IMR-90 (cell line): ENCODE results near the gene CHCHD1. TPM values are rescaled to one million over a fixed set of nuclear protein-coding genes. Genes with fewer than 3 reads are reported as not detected.
"Not testable (repeated sequence)": the region's sequence is repeated elsewhere in the genome, so short reads cannot be mapped to it uniquely, and the experiment has no call there.

Experiments used
- ATAC-seq: fragments of 200-7000 bp; cut with Tn5 transposase; 2 replicates; pipeline ENCODE4 v1.9.1; 2020; ENCODE audit warnings: low read depth, mild to moderate bottlenecking, moderate library complexity
- BruUV-seq: library from RNA; stranded (reverse); fragments of 400-500 nt; replicated peaks from 2 replicates; lab custom pipeline; 2021; lab: Mats Ljungman, UMichigan
- CTCF ChIA-PET: fragments of 300-600 bp; formaldehyde crosslinking; extraction: SDS; loops from one replicate; lab custom pipeline; 2021; ENCODE audit warnings: antibody characterized with exemption; lab: Yijun Ruan, JAX
- POLR2A ChIA-PET: fragments of 300-600 bp; sonication (Branson Sonifier 250); formaldehyde crosslinking; loops from one replicate; lab custom pipeline; 2022; ENCODE audit warnings: antibody characterized with exemption; ENCODE audit not compliant: unreplicated experiment; lab: Charles Lee
- DNase-seq: peaks from one replicate; pipeline ENCODE4 v3.0.0; 2013
- H2AFZ ChIP-seq: replicated peaks from 2 replicates; pipeline ENCODE3; 2013; ENCODE audit warnings: low read length, mild to moderate bottlenecking; ENCODE audit not compliant: poor library complexity
- H2AK5ac ChIP-seq: 2 replicates; pipeline ENCODE4 v1.6.1; 2013; ENCODE audit warnings: low read depth, low read length, inconsistent platforms
- H2AK9ac ChIP-seq: replicated peaks from 2 replicates; pipeline ENCODE3; 2013; ENCODE audit warnings: mild to moderate bottlenecking, low read depth, low read length, moderate library complexity; ENCODE audit not compliant: poor library complexity
- H2BK120ac ChIP-seq: 2 replicates; pipeline ENCODE4 v1.6.1; 2013; ENCODE audit warnings: low read depth, low read length, inconsistent platforms
- H2BK15ac ChIP-seq: 3 replicates; pipeline ENCODE4 v1.6.1; 2013; ENCODE audit warnings: low read depth, low read length, inconsistent platforms
- H2BK20ac ChIP-seq: 2 replicates; pipeline ENCODE4 v1.6.1; 2013; ENCODE audit warnings: low read depth, mild to moderate bottlenecking, inconsistent platforms, low read length, moderate library complexity
- H2BK5ac ChIP-seq: 2 replicates; pipeline ENCODE4 v1.6.1; 2013; ENCODE audit warnings: mild to moderate bottlenecking, low read depth, low read length, inconsistent platforms; ENCODE audit not compliant: poor library complexity, severe bottlenecking
- H3K14ac ChIP-seq: replicated peaks from 2 replicates; pipeline ENCODE4 v1.6.1; 2013; ENCODE audit warnings: low read depth, low read length, inconsistent platforms
- H3K18ac ChIP-seq: 2 replicates; pipeline ENCODE4 v1.6.1; 2013; ENCODE audit warnings: low read depth, low read length, control low read depth
- H3K23ac ChIP-seq: 2 replicates; pipeline ENCODE4 v1.6.1; 2013; ENCODE audit warnings: low read depth, low read length, inconsistent platforms
- H3K27ac ChIP-seq: 2 replicates; pipeline ENCODE4 v1.5.1; 2013; ENCODE audit warnings: mild to moderate bottlenecking, control low read depth, low read length; ENCODE audit not compliant: insufficient read depth
- H3K27me3 ChIP-seq: 2 replicates; pipeline ENCODE4 v1.6.1; 2013; ENCODE audit warnings: low read length; ENCODE audit not compliant: control insufficient read depth, insufficient read depth
- H3K36me3 ChIP-seq: 2 replicates; pipeline ENCODE4 v1.6.1; 2013; ENCODE audit warnings: low read length, mixed read lengths; ENCODE audit not compliant: control insufficient read depth, insufficient read depth
- H3K4ac ChIP-seq: 2 replicates; pipeline ENCODE4 v1.6.1; 2013; ENCODE audit warnings: low read depth, low read length, inconsistent platforms
- H3K4me1 ChIP-seq: 2 replicates; pipeline ENCODE4 v1.6.1; 2013; ENCODE audit warnings: low read length, mixed read lengths; ENCODE audit not compliant: control insufficient read depth, insufficient read depth
- H3K4me2 ChIP-seq: 2 replicates; pipeline ENCODE4 v1.6.1; 2013; ENCODE audit warnings: low read depth, mild to moderate bottlenecking, control low read depth, low read length, moderate library complexity
- H3K4me3 ChIP-seq: 2 replicates; pipeline ENCODE4 v1.5.1; 2013; ENCODE audit warnings: low read depth, mild to moderate bottlenecking, control low read depth, low read length, moderate library complexity; ENCODE audit not compliant: insufficient read depth
- H3K56ac ChIP-seq: 2 replicates; pipeline ENCODE4 v1.6.1; 2013; ENCODE audit warnings: low read length, inconsistent platforms; ENCODE audit not compliant: insufficient read depth; ENCODE audit errors: extremely low read depth
- H3K79me1 ChIP-seq, 2 experiments: 2 replicates each; pipeline ENCODE4 v1.6.1; 2013; ENCODE audit warnings: low read length in 2 of 2, inconsistent platforms in 1 of 2, low read depth in 1 of 2
- H3K9ac ChIP-seq: 2 replicates; pipeline ENCODE4 v1.6.1; 2013; ENCODE audit warnings: low read depth, low read length, control low read depth
- H3K9me1 ChIP-seq: 2 replicates; pipeline ENCODE4 v1.6.1; 2013; ENCODE audit warnings: low read length, inconsistent platforms; ENCODE audit not compliant: insufficient read depth
- H3K9me3 ChIP-seq: 2 replicates; pipeline ENCODE4 v1.6.1; 2013; ENCODE audit warnings: low read length; ENCODE audit not compliant: control insufficient read depth, insufficient read depth
- H4K20me1 ChIP-seq: 2 replicates; pipeline ENCODE4 v1.6.1; 2013; ENCODE audit warnings: low read length, inconsistent platforms; ENCODE audit not compliant: insufficient read depth
- H4K5ac ChIP-seq: 2 replicates; pipeline ENCODE4 v1.6.1; 2013; ENCODE audit warnings: mild to moderate bottlenecking, low read depth, low read length, control low read depth
- H4K8ac ChIP-seq, 2 experiments: 2 replicates each; pipeline ENCODE4 v1.6.1; 2013; ENCODE audit warnings: low read depth in 2 of 2, low read length in 2 of 2, control low read depth in 1 of 2, inconsistent platforms in 1 of 2
- H4K91ac ChIP-seq: 2 replicates; pipeline ENCODE4 v1.6.1; 2013; ENCODE audit warnings: low read depth, low read length, inconsistent platforms; ENCODE audit not compliant: insufficient read depth
- BHLHE40 ChIP-seq: fragments of 150-350 bp; IDR thresholded peaks from 2 replicates; pipeline ENCODE4 v1.6.1; 2016; ENCODE audit warnings: mild to moderate bottlenecking, low read depth, low read length
- CEBPB ChIP-seq: IDR thresholded peaks from 2 replicates; pipeline ENCODE4 v1.6.1; 2012; ENCODE audit warnings: low read depth, low read length, improper control_type of control experiment
- FOS ChIP-seq: fragments of 150-350 bp; IDR thresholded peaks from 2 replicates; pipeline ENCODE4 v1.6.1; 2016; ENCODE audit warnings: low read depth, low read length
- MAZ ChIP-seq: IDR thresholded peaks from 2 replicates; pipeline ENCODE4 v1.6.1; 2012; ENCODE audit warnings: low read depth, mild to moderate bottlenecking, low read length, improper control_type of control experiment, moderate library complexity, borderline replicate concordance
- MXI1 ChIP-seq: IDR thresholded peaks from 2 replicates; pipeline ENCODE4 v1.6.1; 2012; ENCODE audit warnings: low read depth, mild to moderate bottlenecking, low read length, moderate library complexity, borderline replicate concordance
- POLR2A ChIP-seq: IDR thresholded peaks from 2 replicates; pipeline ENCODE4 v1.6.1; 2012; ENCODE audit warnings: mild to moderate bottlenecking, low read depth, low read length
- RAD21 ChIP-seq: IDR thresholded peaks from 2 replicates; pipeline ENCODE4 v1.6.1; 2012; ENCODE audit warnings: low read length, improper control_type of control experiment
- RCOR1 ChIP-seq: IDR thresholded peaks from 2 replicates; pipeline ENCODE4 v1.6.1; 2012; ENCODE audit warnings: mild to moderate bottlenecking, low read length, improper control_type of control experiment; ENCODE audit not compliant: insufficient replicate concordance
- RFX5 ChIP-seq: IDR thresholded peaks from 2 replicates; pipeline ENCODE4 v1.8.0; 2012; ENCODE audit warnings: low read depth, mild to moderate bottlenecking, low read length, moderate library complexity
- SMC3 ChIP-seq: fragments of 150-350 bp; IDR thresholded peaks from 2 replicates; pipeline ENCODE4 v1.6.1; 2016; ENCODE audit warnings: low read depth, mild to moderate bottlenecking, antibody characterized with exemption, low read length, moderate library complexity
- WGBS, 2 experiments: methylation state at CpG; one replicate each; pipeline versions ENCODE4 v1.1.5 to v1.1.7; 2013; ENCODE audit warnings: missing lambda C conversion rate in 2 of 2; ENCODE audit not compliant: insufficient read length in 1 of 2; ENCODE audit errors: extremely low coverage in 2 of 2; 5-methylcytosine and 5-hydroxymethylcytosine counted together
- dilution Hi-C: fragments of 300-500 bp; cut with HindIII; formaldehyde crosslinking; loops from one replicate; pipeline ENCODE4 v1.14.3; 2018; ENCODE audit warnings: low sequenced_read_pairs; ENCODE audit not compliant: unreplicated experiment
- in situ Hi-C: fragments of 300-500 bp; cut with MboI; formaldehyde crosslinking; loops from 3 replicates; pipeline ENCODE4 v1.14.3; 2019; ENCODE audit warnings: low sequenced_read_pairs, inconsistent platforms, mixed read lengths
- intact Hi-C: fragments of 100-400 bp; cut with micrococcal nuclease; formaldehyde crosslinking; loops from 2 replicates; pipeline ENCODE4 v1.10.0; 2022
- polyA plus RNA-seq, 3 experiments: library from polyadenylated mRNA; depleted of rRNA; stranded (reverse); fragments of >200 nt; gene quantifications; 2 replicates each; pipeline ENCODE4 v1.2.3, GENCODE V29; 2012; ENCODE audit warnings: low replicate concordance in 1 of 3
- total RNA-seq: library from RNA; depleted of rRNA; stranded (reverse); fragments of >200 nt; gene quantifications from 2 replicates; pipeline ENCODE4 v1.2.3, GENCODE V29; 2012
- TF ChIP-seq, protein P1 (sequence below): fragments of 150-350 bp; IDR thresholded peaks from 2 replicates; pipeline ENCODE4 v1.6.1; 2017; ENCODE audit warnings: mild to moderate bottlenecking, antibody characterized with exemption, low read length, low read depth

The CHCHD1 gene
- total and polyA plus RNA-seq, 2 of the 4 experiments (the other 2 are of a cell fraction), result 11.5 to 21.0 TPM

DNA sequence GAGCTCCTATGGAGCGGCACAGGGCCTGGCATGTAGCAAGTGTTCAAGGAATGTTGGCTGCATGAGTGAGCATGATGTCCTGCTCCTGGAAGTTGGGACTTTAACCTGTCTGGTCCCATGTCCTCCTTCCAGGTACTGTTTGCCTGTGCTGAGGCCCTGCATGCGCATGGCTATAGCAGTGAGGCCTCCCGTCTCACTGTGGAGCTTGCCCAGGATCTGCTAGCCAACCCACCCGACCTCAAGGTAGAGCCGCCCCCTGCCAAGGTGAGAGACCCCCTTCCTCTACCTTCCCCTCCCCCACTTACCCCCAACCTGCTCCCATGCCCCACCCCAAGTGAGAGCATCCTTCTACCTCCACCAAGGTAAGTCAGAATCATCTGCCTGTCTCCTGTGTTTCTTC lies 11.6 kb downstream of the CHCHD1 start:
- TF ChIP-seq FOS (no peak), SMC3 (no peak), RFX5 (no peak), MAZ (no peak), RCOR1 (no peak), BHLHE40 (no peak), MXI1 (no peak), CEBPB (no peak), POLR2A (no peak), RAD21 (no peak)
- TF ChIP-seq, protein P1, sequence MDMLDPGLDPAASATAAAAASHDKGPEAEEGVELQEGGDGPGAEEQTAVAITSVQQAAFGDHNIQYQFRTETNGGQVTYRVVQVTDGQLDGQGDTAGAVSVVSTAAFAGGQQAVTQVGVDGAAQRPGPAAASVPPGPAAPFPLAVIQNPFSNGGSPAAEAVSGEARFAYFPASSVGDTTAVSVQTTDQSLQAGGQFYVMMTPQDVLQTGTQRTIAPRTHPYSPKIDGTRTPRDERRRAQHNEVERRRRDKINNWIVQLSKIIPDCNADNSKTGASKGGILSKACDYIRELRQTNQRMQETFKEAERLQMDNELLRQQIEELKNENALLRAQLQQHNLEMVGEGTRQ, result no peak
- DNase-seq (no peak), ATAC-seq (no peak)
- no peak overlapping the region for H3K14ac ChIP-seq
- 100% methylated on average over 3 of the region's 5 CpGs; no CpG with 5 or more reads in 1 of the 2 experiments for WGBS, 2 experiments
- H3K79me1 ChIP-seq, result peaks cover 12 to 30% of the 10 kb centered on the region in 2 experiments
- no peak overlapping the region for H2BK120ac ChIP-seq
- intact Hi-C loops (no loop called here), dilution Hi-C loops (no loop called here), in situ Hi-C loops (no loop called here)
- CTCF ChIA-PET, result no interaction called here
- no peaks in the 10 kb centered on the region for H3K9me3 ChIP-seq
- H2BK20ac ChIP-seq, result no peak overlapping the region
- H3K4me1 ChIP-seq, result no peaks in the 10 kb centered on the region
- H2BK15ac ChIP-seq, result no peak overlapping the region
- no peak overlapping the region for H4K5ac ChIP-seq
- H2AK9ac ChIP-seq, result no peak overlapping the region
- peaks cover 11% of the 10 kb centered on the region for H4K20me1 ChIP-seq
- no peak overlapping the region for H4K91ac ChIP-seq
- no peak overlapping the region for H4K8ac ChIP-seq
- no peak overlapping the region for H3K56ac ChIP-seq
- 0 out of 2 replicates have a peak, but pooled peaks cover 7% of the 10 kb centered on the region for H3K9me1 ChIP-seq
- no peak overlapping the region for H3K27ac ChIP-seq
- BruUV-seq, result no TSS peak
- no peak overlapping the region for H2BK5ac ChIP-seq
- POLR2A ChIA-PET, result no interaction called here
- H3K23ac ChIP-seq, result no peak overlapping the region
- H3K4ac ChIP-seq, result no peak overlapping the region
- H3K4me3 ChIP-seq, result no peak overlapping the region
- H3K36me3 ChIP-seq, result peaks cover 87% of the 10 kb centered on the region
- H3K9ac ChIP-seq, result no peak overlapping the region
- H2AFZ ChIP-seq, result no peak overlapping the region
- no peaks in the 10 kb centered on the region for H3K27me3 ChIP-seq
- no peak overlapping the region for H3K18ac ChIP-seq
- H2AK5ac ChIP-seq, result no peak overlapping the region
- H3K4me2 ChIP-seq, result no peak overlapping the region

DNA sequence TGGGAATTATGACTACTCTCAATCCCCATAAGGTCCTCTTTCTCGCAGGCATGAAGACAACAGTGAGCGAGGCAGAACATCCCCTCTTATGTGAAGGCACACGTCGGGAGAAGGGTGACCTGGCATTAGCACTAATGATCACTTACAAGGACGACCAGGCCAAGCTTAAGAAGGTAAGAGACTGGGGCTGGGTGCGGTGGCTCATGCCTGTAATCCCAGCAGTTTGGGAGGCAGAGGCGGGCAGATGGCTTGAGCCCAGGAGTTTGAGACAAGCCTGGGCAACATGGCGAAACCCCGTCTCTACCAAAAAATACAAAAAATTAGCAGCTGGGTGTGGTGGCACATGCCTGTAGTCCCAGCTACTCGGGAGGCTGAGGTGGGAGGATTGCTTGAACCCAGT lies 13.6 kb downstream of the CHCHD1 start:
- H3K9me3 ChIP-seq, intact Hi-C loops, H4K91ac ChIP-seq, H3K4me2 ChIP-seq, H3K9ac ChIP-seq, DNase-seq, CTCF ChIA-PET, H3K23ac ChIP-seq, dilution Hi-C loops, H3K18ac ChIP-seq, H2AK5ac ChIP-seq, H2AFZ ChIP-seq, H2AK9ac ChIP-seq, H3K27ac ChIP-seq, POLR2A ChIA-PET, H3K14ac ChIP-seq, H3K9me1 ChIP-seq, BruUV-seq, H4K5ac ChIP-seq, H3K4ac ChIP-seq, H2BK15ac ChIP-seq, H2BK120ac ChIP-seq, H3K27me3 ChIP-seq, ATAC-seq, H3K4me1 ChIP-seq, H2BK5ac ChIP-seq, H2BK20ac ChIP-seq, H3K56ac ChIP-seq, in situ Hi-C loops, H4K8ac ChIP-seq, H3K4me3 ChIP-seq, H4K20me1 ChIP-seq: not testable (repeated sequence)
- WGBS, 2 experiments, result 90% methylated on average over 4 of the region's 10 CpGs; no CpG with 5 or more reads in 1 of the 2 experiments
- Histone ChIP-seq H3K79me1 (peaks cover 10 to 18% of the 10 kb centered on the region in 2 experiments; a peak in 3 of 4 replicates), H3K36me3 (peaks cover 87% of the 10 kb centered on the region)
